ENCODE measurements around the gene ZNF329.

GRCh38 chr19:58134244-58134643 lies 16.3 kb downstream of the ZNF329 start:
- TF ChIP-seq CTCF (conservative IDR thresholded peaks at IDR 0.05; ENCODE audit: low read length) (no peak), EZH2phosphoT487 (IDR thresholded peaks at IDR 0.05; ENCODE audit: borderline replicate concordance, low read depth, low read length) (no peak)
